Measurements from ENCODE around the gene COPB1.

DNA sequence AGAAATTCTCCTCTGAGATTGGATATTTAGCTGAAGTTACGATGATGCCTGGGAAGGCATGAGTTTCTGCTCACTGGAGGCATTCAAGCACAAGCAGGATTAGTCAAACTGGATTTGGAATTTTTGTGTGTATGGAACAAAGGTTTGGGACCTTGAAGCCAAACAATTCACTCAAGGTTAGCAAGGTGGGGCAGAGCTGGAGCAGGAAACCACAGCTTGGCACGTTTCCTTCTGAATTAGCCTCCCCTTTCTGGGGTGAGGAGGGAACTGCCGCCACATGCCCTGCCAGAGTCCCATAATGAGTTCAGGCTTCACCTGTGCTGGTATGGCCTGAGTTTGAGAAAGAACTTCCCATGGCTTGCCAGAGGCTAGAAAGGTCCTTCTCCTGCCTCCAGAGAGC lies 89.7 kb downstream of the COPB1 start:
- TF ChIP-seq, protein P1, sequence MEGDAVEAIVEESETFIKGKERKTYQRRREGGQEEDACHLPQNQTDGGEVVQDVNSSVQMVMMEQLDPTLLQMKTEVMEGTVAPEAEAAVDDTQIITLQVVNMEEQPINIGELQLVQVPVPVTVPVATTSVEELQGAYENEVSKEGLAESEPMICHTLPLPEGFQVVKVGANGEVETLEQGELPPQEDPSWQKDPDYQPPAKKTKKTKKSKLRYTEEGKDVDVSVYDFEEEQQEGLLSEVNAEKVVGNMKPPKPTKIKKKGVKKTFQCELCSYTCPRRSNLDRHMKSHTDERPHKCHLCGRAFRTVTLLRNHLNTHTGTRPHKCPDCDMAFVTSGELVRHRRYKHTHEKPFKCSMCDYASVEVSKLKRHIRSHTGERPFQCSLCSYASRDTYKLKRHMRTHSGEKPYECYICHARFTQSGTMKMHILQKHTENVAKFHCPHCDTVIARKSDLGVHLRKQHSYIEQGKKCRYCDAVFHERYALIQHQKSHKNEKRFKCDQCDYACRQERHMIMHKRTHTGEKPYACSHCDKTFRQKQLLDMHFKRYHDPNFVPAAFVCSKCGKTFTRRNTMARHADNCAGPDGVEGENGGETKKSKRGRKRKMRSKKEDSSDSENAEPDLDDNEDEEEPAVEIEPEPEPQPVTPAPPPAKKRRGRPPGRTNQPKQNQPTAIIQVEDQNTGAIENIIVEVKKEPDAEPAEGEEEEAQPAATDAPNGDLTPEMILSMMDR (IDR thresholded peaks at IDR 0.05 in 4 of 5, conservative IDR thresholded peaks at IDR 0.05 in 1 of 5) = no peak
- no peak for TF ChIP-seq POLR2A (IDR thresholded peaks at IDR 0.05)
